Measurements from ENCODE around the gene MYH3. TPM values are rescaled to one million over a fixed set of nuclear protein-coding genes. Genes with fewer than 3 reads are reported as not detected.

Gene MYH3
- total RNA-seq, 1 experiment from 2014 or later: 2.7 TPM

DNA sequence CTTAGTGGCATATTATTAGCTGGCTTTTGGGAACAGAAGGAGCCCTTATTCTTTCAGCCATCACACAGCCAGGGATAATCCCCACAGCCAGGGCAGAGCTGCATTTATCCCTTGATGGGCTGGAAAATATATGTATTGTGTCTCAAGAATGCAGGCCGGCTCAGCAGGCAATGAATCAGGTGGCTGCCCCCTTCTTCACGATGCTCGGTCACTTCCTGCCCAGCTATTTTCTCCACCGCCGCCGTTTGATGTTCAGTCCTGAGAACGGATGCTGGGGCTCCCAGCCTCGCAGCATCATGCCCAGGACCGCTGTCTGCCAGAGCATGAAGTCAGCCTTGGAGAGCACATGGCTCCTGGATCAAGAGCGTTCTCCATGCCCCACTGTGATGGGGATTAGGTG, 4.3 kb upstream of the MYH3 start:
- CTCF ChIA-PET: interaction anchor here (0.6 kb wide), 1 partner anchor 162 kb away, joined by 6 read pairs; no protein-coding TSS in a partner anchor
- no peaks in the 10 kb centered on the region for H3K9me3 Mint-ChIP-seq (ENCODE audit: low read depth, unreplicated experiment)
- TF ChIP-seq, protein P1, sequence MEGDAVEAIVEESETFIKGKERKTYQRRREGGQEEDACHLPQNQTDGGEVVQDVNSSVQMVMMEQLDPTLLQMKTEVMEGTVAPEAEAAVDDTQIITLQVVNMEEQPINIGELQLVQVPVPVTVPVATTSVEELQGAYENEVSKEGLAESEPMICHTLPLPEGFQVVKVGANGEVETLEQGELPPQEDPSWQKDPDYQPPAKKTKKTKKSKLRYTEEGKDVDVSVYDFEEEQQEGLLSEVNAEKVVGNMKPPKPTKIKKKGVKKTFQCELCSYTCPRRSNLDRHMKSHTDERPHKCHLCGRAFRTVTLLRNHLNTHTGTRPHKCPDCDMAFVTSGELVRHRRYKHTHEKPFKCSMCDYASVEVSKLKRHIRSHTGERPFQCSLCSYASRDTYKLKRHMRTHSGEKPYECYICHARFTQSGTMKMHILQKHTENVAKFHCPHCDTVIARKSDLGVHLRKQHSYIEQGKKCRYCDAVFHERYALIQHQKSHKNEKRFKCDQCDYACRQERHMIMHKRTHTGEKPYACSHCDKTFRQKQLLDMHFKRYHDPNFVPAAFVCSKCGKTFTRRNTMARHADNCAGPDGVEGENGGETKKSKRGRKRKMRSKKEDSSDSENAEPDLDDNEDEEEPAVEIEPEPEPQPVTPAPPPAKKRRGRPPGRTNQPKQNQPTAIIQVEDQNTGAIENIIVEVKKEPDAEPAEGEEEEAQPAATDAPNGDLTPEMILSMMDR (IDR thresholded peaks at IDR 0.05; ENCODE audit: unreplicated experiment): no peak
- no peak overlapping the region for H3K4me3 Mint-ChIP-seq (ENCODE audit: low read depth, unreplicated experiment)
- no TSS peak for BruUV-seq (replicated peaks)
- no peaks in the 10 kb centered on the region for H3K36me3 Mint-ChIP-seq (ENCODE audit: insufficient read depth, unreplicated experiment)
- no peak overlapping the region for H3K27ac Mint-ChIP-seq (ENCODE audit: unreplicated experiment)
- intact Hi-C loops (cut with micrococcal nuclease; ENCODE audit: unreplicated experiment): no loop called here
- no peak for DNase-seq
- no peaks in the 10 kb centered on the region for H3K27me3 Mint-ChIP-seq (ENCODE audit: unreplicated experiment)
- H3K4me1 Mint-ChIP-seq (ENCODE audit: low read depth, unreplicated experiment): no peaks in the 10 kb centered on the region

- intact Hi-C loops (cut with micrococcal nuclease; ENCODE audit: unreplicated experiment): no loop called here
- Mint-ChIP-seq H3K27me3 (ENCODE audit: unreplicated experiment) (no peaks in the 10 kb centered on the region), H3K9me3 (ENCODE audit: low read depth, unreplicated experiment) (no peaks in the 10 kb centered on the region), H3K27ac (ENCODE audit: unreplicated experiment) (no peak overlapping the region), H3K4me1 (ENCODE audit: low read depth, unreplicated experiment) (no peaks in the 10 kb centered on the region), H3K36me3 (ENCODE audit: insufficient read depth, unreplicated experiment) (no peaks in the 10 kb centered on the region), H3K4me3 (ENCODE audit: low read depth, unreplicated experiment) (no peak overlapping the region)
- no TSS peak for BruUV-seq (replicated peaks)
- DNase-seq: no peak
- TF ChIP-seq, protein P1 (IDR thresholded peaks at IDR 0.05; ENCODE audit: unreplicated experiment): no peak
- CTCF ChIA-PET: no interaction called here
Measured at GRCh38 chr17:10657879-10658278, 770 bp upstream of the MYH3 start.

DNA sequence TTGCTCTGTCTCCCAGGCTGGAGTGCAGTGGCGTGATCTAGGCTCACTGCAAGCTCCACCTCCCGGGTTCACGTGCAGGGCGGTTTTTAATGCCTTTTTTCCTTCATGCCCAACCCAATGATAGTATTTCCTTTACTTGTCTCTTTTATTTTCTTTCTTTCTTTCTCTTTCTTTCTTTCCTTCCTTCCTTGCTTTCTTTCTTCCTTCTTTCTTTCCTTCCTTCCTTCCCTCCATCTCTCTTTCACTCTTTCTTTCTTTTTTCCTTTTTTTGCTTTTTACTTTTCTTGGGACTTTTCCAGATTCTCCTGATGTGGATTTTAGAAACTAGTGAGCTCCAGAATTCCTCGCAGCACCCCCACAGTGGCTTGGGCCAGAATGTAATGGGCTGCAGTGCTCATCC, 3.1 kb downstream of the MYH3 start:
- Mint-ChIP-seq H3K9me3 (ENCODE audit: low read depth, unreplicated experiment) (peaks cover 2% of the 10 kb centered on the region), H3K4me3 (ENCODE audit: low read depth, unreplicated experiment) (no peak overlapping the region), H3K27ac (ENCODE audit: unreplicated experiment) (no peak overlapping the region), H3K36me3 (ENCODE audit: insufficient read depth, unreplicated experiment) (no peaks in the 10 kb centered on the region), H3K27me3 (ENCODE audit: unreplicated experiment) (no peaks in the 10 kb centered on the region), H3K4me1 (ENCODE audit: low read depth, unreplicated experiment) (no peaks in the 10 kb centered on the region)
- no TSS peak for BruUV-seq (replicated peaks)
- CTCF ChIA-PET: interaction anchor here (0.7 kb wide), 1 partner anchor 28 kb away, joined by 3 read pairs; no protein-coding TSS in a partner anchor
- no peak for DNase-seq
- intact Hi-C loops (cut with micrococcal nuclease; ENCODE audit: unreplicated experiment): no loop called here
- TF ChIP-seq, protein P1 (IDR thresholded peaks at IDR 0.05; ENCODE audit: unreplicated experiment): no peak

GRCh38 chr17:10652984-10653659, 4.0 kb downstream of the MYH3 start:
- DNase-seq: no peak
- H3K36me3 Mint-ChIP-seq (ENCODE audit: insufficient read depth, unreplicated experiment): no peaks in the 10 kb centered on the region
- peaks cover 2% of the 10 kb centered on the region for H3K9me3 Mint-ChIP-seq (ENCODE audit: low read depth, unreplicated experiment)
- intact Hi-C loops (cut with micrococcal nuclease; ENCODE audit: unreplicated experiment): no loop called here
- CTCF ChIA-PET: no interaction called here
- no peaks in the 10 kb centered on the region for H3K27me3 Mint-ChIP-seq (ENCODE audit: unreplicated experiment)
- no peak overlapping the region for H3K4me3 Mint-ChIP-seq (ENCODE audit: low read depth, unreplicated experiment)
- H3K4me1 Mint-ChIP-seq (ENCODE audit: low read depth, unreplicated experiment): no peaks in the 10 kb centered on the region
- TF ChIP-seq, protein P1 (IDR thresholded peaks at IDR 0.05; ENCODE audit: unreplicated experiment): no peak
- no peak overlapping the region for H3K27ac Mint-ChIP-seq (ENCODE audit: unreplicated experiment)
- BruUV-seq (replicated peaks): no TSS peak

Data from Calu3 (cell line).